Measurements from ENCODE around the gene GRM7.

DNA sequence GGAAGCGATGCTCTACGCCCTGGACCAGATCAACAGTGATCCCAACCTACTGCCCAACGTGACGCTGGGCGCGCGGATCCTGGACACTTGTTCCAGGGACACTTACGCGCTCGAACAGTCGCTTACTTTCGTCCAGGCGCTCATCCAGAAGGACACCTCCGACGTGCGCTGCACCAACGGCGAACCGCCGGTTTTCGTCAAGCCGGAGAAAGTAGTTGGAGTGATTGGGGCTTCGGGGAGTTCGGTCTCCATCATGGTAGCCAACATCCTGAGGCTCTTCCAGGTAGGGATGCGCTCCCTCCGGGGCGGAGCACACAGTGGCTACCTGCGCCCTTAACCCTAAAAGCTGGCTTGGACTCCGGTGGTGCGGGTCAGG, 698 bp downstream of the GRM7 start:
- no peak for TF ChIP-seq GABPA (IDR thresholded peaks at IDR 0.05; ENCODE audit: low read depth)
- TF ChIP-seq POLR2AphosphoS5 (IDR thresholded peaks at IDR 0.05; ENCODE audit: low read depth): no peak
- TF ChIP-seq, protein P1, sequence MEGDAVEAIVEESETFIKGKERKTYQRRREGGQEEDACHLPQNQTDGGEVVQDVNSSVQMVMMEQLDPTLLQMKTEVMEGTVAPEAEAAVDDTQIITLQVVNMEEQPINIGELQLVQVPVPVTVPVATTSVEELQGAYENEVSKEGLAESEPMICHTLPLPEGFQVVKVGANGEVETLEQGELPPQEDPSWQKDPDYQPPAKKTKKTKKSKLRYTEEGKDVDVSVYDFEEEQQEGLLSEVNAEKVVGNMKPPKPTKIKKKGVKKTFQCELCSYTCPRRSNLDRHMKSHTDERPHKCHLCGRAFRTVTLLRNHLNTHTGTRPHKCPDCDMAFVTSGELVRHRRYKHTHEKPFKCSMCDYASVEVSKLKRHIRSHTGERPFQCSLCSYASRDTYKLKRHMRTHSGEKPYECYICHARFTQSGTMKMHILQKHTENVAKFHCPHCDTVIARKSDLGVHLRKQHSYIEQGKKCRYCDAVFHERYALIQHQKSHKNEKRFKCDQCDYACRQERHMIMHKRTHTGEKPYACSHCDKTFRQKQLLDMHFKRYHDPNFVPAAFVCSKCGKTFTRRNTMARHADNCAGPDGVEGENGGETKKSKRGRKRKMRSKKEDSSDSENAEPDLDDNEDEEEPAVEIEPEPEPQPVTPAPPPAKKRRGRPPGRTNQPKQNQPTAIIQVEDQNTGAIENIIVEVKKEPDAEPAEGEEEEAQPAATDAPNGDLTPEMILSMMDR (IDR thresholded peaks at IDR 0.05; ENCODE audit: insufficient read depth, low read length): no peak

All from HL-60 (cell line).